Psoas muscle (tissue), 8 donors: Measurements from ENCODE around the gene GAP43. TPM values are rescaled to one million over a fixed set of nuclear protein-coding genes. Genes with fewer than 3 reads are reported as not detected.

Experiments
- ATAC-seq, 4 donors: fragments of 200-7000 bp; cut with Tn5 transposase; one replicate each; pipeline ENCODE4 v1.9.1; 2020; ENCODE audit warnings: moderate library complexity in 3 of 4, mild to moderate bottlenecking in 2 of 4
- DNase-seq, 2 donors: peaks; one replicate each; pipeline ENCODE4 v3.0.0-alpha.2; 2020
- H3K27ac ChIP-seq: fragments of 200-600 bp; one replicate; pipeline ENCODE4 v1.8.0; 2022
- H3K27me3 ChIP-seq, 3 donors: fragments of 200-600 bp in 1 of 3; one replicate each; pipeline versions ENCODE4 v1.6.1 to v1.8.0; 2013 to 2022; ENCODE audit warnings: low read length in 2 of 3, mild to moderate bottlenecking in 2 of 3, moderate library complexity in 1 of 3; ENCODE audit not compliant: insufficient read depth in 3 of 3
- H3K36me3 ChIP-seq, 2 donors: fragments of 200-600 bp in 1 of 2; one replicate each; pipeline versions ENCODE4 v1.6.1 to v1.8.0; 2013 to 2022; ENCODE audit warnings: low read depth in 1 of 2, mild to moderate bottlenecking in 1 of 2, moderate library complexity in 1 of 2; ENCODE audit not compliant: insufficient read depth in 1 of 2
- H3K4me1 ChIP-seq: fragments of 200-600 bp; one replicate; pipeline ENCODE4 v1.8.0; 2022
- H3K4me3 ChIP-seq: fragments of 200-600 bp; one replicate; pipeline ENCODE4 v1.8.0; 2022; ENCODE audit warnings: mild to moderate bottlenecking
- H3K9me3 ChIP-seq: fragments of 200-600 bp; one replicate; pipeline ENCODE4 v1.8.0; 2022
- WGBS, 3 donors: extraction: QIAGEN DNeasy Blood & Tissue Kit; methylation state at CpG; one replicate each; pipeline versions ENCODE4 v1.1.6 to v1.1.7; 2013; 5-methylcytosine and 5-hydroxymethylcytosine counted together
- intact Hi-C, 2 donors: fragments of 100-400 bp; cut with DNase I; formaldehyde crosslinking; loops; one replicate each; pipeline versions ENCODE4 v1.11.0 to v1.14.2; 2022
- polyA plus RNA-seq, 3 donors: library from polyadenylated mRNA; stranded (reverse); fragments of 200-250 nt; gene quantifications; one replicate each; pipeline ENCODE4 v1.2.3, GENCODE V29; 2013
- total RNA-seq, 4 donors: library from RNA; stranded (reverse); fragmentation: NEBNext Ultra II Directional in 2 of 4; extraction: Animal tissue kit (Norgen Biotek cat#: 25700) in 2 of 4; gene quantifications; one replicate each; pipeline versions ENCODE4 v1.2.1 to v1.2.4, GENCODE V29; 2021 to 2023
- TF ChIP-seq, protein P1 (sequence below): fragments of 200-600 bp; IDR thresholded peaks from one replicate; pipeline ENCODE4 v1.8.0; 2022; ENCODE audit warnings: antibody characterized with exemption
- donor health status: healthy with polysubstance abuse.
- donor health status: DM: no; HTN: no; CAD: no; lungs with moderate emphysema.
- donor health status: Bipolar disorder and iron deficiency.
- donor health status: healthy.
- donor health status: DM: yes; HTN: yes; CAD: no.
- donor health status: DM: no; HTN: no; CAD: no.
- donor health status: DM: no; HTN: no; CAD: no.
- donor health status: DM: yes; HTN: yes; CAD: no.

The GAP43 gene
- total and polyA plus RNA-seq, 7 donors: 0.05 to 0.56 (median 0.35) TPM; not detected in 2

DNA sequence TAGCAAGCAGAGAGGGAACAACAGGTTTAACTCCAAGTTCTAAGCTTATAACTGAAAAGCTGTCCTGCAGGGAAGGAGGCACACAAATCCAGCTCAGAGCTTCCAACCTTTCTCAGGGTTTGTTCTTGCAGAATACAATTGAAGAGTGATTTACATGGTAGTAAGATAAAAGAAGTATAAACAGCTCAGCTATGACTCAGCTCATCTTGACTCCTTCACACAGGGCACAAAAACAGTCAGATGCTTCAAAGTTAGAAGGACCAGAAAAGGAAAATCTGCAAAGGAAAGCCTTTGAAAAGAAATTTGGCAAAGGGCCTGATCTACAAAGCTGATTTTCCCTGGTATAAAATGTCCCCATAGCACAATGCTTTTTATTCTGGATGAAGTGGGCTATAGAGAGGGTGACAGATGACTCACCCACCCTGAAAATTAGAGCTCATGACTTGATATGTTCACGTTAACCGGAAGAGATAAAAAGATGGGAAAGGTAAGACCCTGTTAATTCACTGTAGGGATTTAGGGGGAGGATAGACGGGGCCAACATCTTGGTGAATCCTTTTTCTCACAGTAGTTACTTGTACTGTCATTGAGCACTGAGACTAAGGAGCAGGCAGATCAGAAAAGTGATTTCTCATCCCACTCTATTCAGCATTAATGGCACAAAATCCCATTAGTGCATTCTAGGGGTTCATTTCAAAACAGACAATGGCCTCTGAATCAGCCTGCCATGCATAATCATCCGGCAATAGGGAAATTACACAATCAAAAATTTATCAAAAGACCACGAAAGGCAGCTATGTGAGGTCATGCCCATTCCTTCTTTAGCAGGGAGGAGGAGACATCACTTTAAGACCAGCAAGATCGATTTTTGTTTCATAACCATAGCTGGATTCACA is 143.5 kb downstream of the GAP43 start:
- no peaks in the 10 kb centered on the region for H3K9me3 ChIP-seq
- H3K27ac ChIP-seq: no peak overlapping the region
- intact Hi-C loops: no loop called here
- no peak overlapping the region for H3K4me3 ChIP-seq
- TF ChIP-seq, protein P1, sequence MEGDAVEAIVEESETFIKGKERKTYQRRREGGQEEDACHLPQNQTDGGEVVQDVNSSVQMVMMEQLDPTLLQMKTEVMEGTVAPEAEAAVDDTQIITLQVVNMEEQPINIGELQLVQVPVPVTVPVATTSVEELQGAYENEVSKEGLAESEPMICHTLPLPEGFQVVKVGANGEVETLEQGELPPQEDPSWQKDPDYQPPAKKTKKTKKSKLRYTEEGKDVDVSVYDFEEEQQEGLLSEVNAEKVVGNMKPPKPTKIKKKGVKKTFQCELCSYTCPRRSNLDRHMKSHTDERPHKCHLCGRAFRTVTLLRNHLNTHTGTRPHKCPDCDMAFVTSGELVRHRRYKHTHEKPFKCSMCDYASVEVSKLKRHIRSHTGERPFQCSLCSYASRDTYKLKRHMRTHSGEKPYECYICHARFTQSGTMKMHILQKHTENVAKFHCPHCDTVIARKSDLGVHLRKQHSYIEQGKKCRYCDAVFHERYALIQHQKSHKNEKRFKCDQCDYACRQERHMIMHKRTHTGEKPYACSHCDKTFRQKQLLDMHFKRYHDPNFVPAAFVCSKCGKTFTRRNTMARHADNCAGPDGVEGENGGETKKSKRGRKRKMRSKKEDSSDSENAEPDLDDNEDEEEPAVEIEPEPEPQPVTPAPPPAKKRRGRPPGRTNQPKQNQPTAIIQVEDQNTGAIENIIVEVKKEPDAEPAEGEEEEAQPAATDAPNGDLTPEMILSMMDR: no peak
- ATAC-seq (no peak), DNase-seq (no peak)
- no peaks in the 10 kb centered on the region for H3K27me3 ChIP-seq
- H3K4me1 ChIP-seq: no peaks in the 10 kb centered on the region
- 66 to 77% (median 69%) methylated on average over 6 of the region's 6 CpGs for WGBS, 3 donors
- no peaks in the 10 kb centered on the region for H3K36me3 ChIP-seq

DNA sequence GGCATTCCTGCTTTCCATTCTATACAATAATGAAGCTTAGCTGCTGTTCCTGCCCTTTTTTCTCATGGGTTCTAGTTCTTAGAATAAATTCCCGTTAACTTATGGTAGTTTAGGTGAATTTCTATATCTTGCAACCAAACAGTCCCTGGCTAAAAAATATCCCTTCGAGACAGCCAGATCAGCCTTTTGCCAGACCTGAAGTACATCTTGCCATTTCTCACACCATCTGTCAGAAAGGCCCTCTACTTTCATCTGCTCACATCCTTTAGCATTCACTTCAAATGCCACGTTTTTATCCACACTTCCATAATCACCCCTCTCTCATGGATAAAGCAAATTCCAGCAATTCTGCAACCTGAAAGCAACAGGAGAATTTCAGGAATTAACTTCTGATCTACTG is 145.4 kb downstream of the GAP43 start:
- ATAC-seq: no peak
- WGBS, 3 donors: 62 to 73% (median 66%) methylated on average over 3 of the region's 3 CpGs

More for the DNA sequence above, 145.4 kb downstream of the GAP43 start:
- H3K9me3 ChIP-seq: no peaks in the 10 kb centered on the region
- no peaks in the 10 kb centered on the region for H3K4me1 ChIP-seq
- no peaks in the 10 kb centered on the region for H3K27me3 ChIP-seq
- TF ChIP-seq, protein P1: no peak
- no peak overlapping the region for H3K4me3 ChIP-seq
- no peak overlapping the region for H3K27ac ChIP-seq
- H3K36me3 ChIP-seq: no peaks in the 10 kb centered on the region
- no peak for DNase-seq
- intact Hi-C loops: no loop called here
